HG03045 (cell line): Measurements from ENCODE around the gene KRT3.

Source experiments
- ATAC-seq: cut with Tn5 transposase; IDR thresholded peaks from one replicate; pipeline ENCODE4 v1.9.1; 2021; ENCODE audit warnings: mild to moderate bottlenecking, moderate library complexity; ENCODE audit not compliant: unreplicated experiment

The KRT3 gene

DNA sequence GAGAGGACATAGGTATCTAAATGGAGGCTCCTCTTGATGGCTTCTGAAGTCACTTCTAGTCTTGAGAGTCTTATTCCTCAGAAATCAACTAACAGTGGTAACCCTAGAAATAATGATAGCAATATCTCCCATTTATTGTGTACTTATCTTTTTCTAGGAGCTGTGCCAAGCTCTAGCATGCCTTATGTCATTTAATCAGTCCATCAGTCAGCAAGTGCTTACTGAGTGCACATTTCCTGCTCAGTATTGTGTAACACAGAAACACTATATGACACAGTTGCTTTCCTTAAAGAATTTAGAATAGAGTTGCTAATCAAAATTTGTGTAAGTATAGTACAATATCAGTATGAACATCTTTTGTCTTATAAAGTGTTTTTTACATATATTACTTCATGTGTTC lies 55.3 kb downstream of the KRT3 start:
- no peak for ATAC-seq

DNA sequence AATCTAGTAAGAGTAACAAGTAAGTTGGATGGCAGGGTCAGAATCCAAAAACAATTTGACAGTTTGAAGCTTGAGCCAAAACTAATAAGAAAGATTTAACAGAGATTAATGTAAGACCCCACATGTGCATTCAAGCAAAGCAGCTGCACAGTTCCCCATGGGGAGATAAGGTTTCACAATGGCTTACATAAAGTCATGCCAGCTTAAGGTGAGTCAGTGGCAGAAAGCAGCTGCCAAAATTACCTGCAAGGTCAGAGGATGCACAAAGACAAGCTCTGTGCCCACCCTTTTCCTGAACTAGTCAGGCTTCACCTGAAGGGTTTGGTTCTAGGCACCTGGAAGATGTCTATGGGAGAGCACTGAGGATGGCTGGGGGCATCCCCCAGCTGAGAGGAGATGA lies 56.0 kb downstream of the KRT3 start:
- ATAC-seq = no peak
